Upper lobe of left lung (tissue), 6 donors: Measurements from ENCODE around the gene PHACTR1. TPM values are rescaled to one million over a fixed set of nuclear protein-coding genes. Genes with fewer than 3 reads are reported as not detected.
A peak's percentile ranks its signal among the peaks of the same experiment; 100 is the strongest.

Experiments
- ATAC-seq, 2 donors: fragments of 200-7000 bp; cut with Tn5 transposase; one replicate each; pipeline ENCODE4 v1.9.1; 2022; ENCODE audit warnings: mild to moderate bottlenecking in 2 of 2, moderate library complexity in 2 of 2; ENCODE audit not compliant: low FRiP score in 2 of 2
- DNase-seq, 2 donors: peaks; one replicate each; pipeline ENCODE4 v3.0.0-alpha.2; 2019 to 2020
- H3K27ac ChIP-seq, 4 donors: fragments of 200-600 bp; sonication (generic); one replicate each; pipeline ENCODE4 v1.5.1; 2016 to 2019
- H3K27me3 ChIP-seq, 4 donors: fragments of 200-600 bp; sonication (generic); one replicate each; pipeline ENCODE4 v1.5.1; 2017 to 2019
- H3K36me3 ChIP-seq, 4 donors: fragments of 200-600 bp; sonication (generic); one replicate each; pipeline ENCODE4 v1.5.1; 2016 to 2019
- H3K4me1 ChIP-seq, 4 donors: fragments of 200-600 bp; sonication (generic); one replicate each; pipeline ENCODE4 v1.5.1; 2018 to 2019
- H3K4me3 ChIP-seq, 4 donors: fragments of 200-600 bp; sonication (generic); one replicate each; pipeline ENCODE4 v1.5.1; 2017 to 2019; ENCODE audit warnings: mild to moderate bottlenecking in 2 of 4, moderate library complexity in 1 of 4
- H3K9me3 ChIP-seq, 4 donors: fragments of 200-600 bp; sonication (generic); one replicate each; pipeline ENCODE4 v1.5.1; 2018 to 2019
- EP300 ChIP-seq, 4 donors: sonication (generic); formaldehyde crosslinking; IDR thresholded peaks; one replicate each; pipeline ENCODE4 v1.5.1; 2017; ENCODE audit warnings: antibody characterized with exemption in 4 of 4, control low read depth in 2 of 4
- POLR2A ChIP-seq, 4 donors: fragments of 450-650 bp; IDR thresholded peaks; one replicate each; pipeline ENCODE4 v1.5.1; 2016 to 2017; ENCODE audit warnings: antibody characterized with exemption in 4 of 4, mild to moderate bottlenecking in 2 of 4
- POLR2AphosphoS5 ChIP-seq, 2 donors: sonication (generic); formaldehyde crosslinking; IDR thresholded peaks; one replicate each; pipeline ENCODE4 v1.5.1; 2017; ENCODE audit warnings: antibody characterized with exemption in 2 of 2
- WGBS, 2 donors: methylation state at CpG; one replicate each; pipeline ENCODE4 v1.1.5; 2017 to 2018; 5-methylcytosine and 5-hydroxymethylcytosine counted together
- total RNA-seq, 6 donors: library from RNA; depleted of rRNA in 4 of 6; stranded (reverse); fragments of >200 nt in 4 of 6; gene quantifications; one replicate each; pipeline versions ENCODE4 v1.1.0 to v1.2.1, GENCODE V29; 2016 to 2021
- TF ChIP-seq, protein P1 (sequence below), 6 experiments: fragments of 450-650 bp in 4 of 6; fragments of 200-600 bp in 2 of 6; sonication (generic) in 2 of 6; IDR thresholded peaks; one replicate each; pipeline ENCODE4 v1.5.1; 2016 to 2019; ENCODE audit warnings: antibody characterized with exemption in 6 of 6
- donor health status: DM: no; HTN: no; CAD: no; lungs with moderate emphysema.
- donor health status: DM: no; HTN: yes; CAD: no; lungs with severe emphysema.

The PHACTR1 gene
- total RNA-seq, 6 donors from 2014 or later = 63.2 to 121 (median 90.9) TPM

DNA sequence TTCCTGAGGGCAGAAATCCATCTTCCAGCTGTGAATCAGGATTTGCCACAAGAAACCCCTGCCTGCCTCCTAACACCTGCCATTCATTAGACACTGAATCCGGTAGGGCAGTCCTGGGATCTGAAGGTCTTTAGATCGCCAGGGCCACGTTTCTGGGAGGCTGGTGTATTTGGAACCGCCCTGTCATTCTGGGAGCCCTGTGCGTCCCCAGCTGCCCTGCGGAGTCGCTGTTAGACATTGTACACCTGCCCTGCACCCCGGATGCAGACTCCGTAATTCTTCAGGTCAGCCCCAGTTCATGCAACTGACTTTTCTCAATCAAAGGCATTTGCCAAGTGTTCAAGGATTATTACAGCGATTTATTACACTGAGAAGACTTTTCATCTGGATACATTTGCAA is 418.6 kb downstream of the PHACTR1 start:
- Histone ChIP-seq H3K9me3 (no peaks in the 10 kb centered on the region), H3K27ac (no peak overlapping the region), H3K36me3 (no peaks in the 10 kb centered on the region), H3K4me3 (no peak overlapping the region), H3K4me1 (peaks cover 0 to 4% (median 0%) of the 10 kb centered on the region in 4 donors), H3K27me3 (no peaks in the 10 kb centered on the region)
- 93 to 95% methylated on average over 8 to 10 of the region's 10 CpGs for WGBS, 2 donors
- no peak for ATAC-seq
- TF ChIP-seq EP300 (IDR thresholded peaks at IDR 0.05) (no peak), POLR2A (IDR thresholded peaks at IDR 0.05) (no peak)
- peak in 1 of 2 donors; percentile 8 for DNase-seq

DNA sequence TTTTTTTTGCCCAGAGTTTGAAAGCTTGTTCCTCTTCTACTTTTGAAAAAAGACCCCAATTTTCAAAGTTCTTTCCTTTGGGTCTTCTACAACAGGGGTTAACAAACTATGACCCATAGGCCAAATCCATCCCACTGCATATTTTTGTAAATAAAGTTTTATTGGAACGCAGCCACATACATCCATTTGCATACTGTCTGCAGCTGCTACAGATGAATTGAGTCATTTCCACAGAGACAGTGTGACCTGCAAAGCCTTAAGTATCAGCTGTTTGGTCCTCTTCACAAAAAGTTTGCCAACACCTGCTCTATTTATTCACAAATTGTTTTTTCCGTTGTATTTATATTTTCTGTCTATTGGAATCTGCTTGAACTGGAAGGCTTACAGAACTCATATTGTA is 422.6 kb downstream of the PHACTR1 start:
- Histone ChIP-seq H3K4me1 (peaks cover 0 to under 1% (median 0%) of the 10 kb centered on the region in 4 donors), H3K27me3 (no peaks in the 10 kb centered on the region), H3K9me3 (no peaks in the 10 kb centered on the region), H3K36me3 (no peaks in the 10 kb centered on the region), H3K4me3 (no peak overlapping the region), H3K27ac (no peak overlapping the region)
- no peak for ATAC-seq
- no peak for TF ChIP-seq POLR2A (IDR thresholded peaks at IDR 0.05)
- TF ChIP-seq, protein P1, sequence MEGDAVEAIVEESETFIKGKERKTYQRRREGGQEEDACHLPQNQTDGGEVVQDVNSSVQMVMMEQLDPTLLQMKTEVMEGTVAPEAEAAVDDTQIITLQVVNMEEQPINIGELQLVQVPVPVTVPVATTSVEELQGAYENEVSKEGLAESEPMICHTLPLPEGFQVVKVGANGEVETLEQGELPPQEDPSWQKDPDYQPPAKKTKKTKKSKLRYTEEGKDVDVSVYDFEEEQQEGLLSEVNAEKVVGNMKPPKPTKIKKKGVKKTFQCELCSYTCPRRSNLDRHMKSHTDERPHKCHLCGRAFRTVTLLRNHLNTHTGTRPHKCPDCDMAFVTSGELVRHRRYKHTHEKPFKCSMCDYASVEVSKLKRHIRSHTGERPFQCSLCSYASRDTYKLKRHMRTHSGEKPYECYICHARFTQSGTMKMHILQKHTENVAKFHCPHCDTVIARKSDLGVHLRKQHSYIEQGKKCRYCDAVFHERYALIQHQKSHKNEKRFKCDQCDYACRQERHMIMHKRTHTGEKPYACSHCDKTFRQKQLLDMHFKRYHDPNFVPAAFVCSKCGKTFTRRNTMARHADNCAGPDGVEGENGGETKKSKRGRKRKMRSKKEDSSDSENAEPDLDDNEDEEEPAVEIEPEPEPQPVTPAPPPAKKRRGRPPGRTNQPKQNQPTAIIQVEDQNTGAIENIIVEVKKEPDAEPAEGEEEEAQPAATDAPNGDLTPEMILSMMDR (IDR thresholded peaks at IDR 0.05) = no peak
- TF ChIP-seq POLR2AphosphoS5 (IDR thresholded peaks at IDR 0.05) = no peak
- TF ChIP-seq EP300 (IDR thresholded peaks at IDR 0.05) = no peak
- DNase-seq = no peak
- 94 to 98% methylated on average over 2 of the region's 2 CpGs for WGBS, 2 donors

DNA sequence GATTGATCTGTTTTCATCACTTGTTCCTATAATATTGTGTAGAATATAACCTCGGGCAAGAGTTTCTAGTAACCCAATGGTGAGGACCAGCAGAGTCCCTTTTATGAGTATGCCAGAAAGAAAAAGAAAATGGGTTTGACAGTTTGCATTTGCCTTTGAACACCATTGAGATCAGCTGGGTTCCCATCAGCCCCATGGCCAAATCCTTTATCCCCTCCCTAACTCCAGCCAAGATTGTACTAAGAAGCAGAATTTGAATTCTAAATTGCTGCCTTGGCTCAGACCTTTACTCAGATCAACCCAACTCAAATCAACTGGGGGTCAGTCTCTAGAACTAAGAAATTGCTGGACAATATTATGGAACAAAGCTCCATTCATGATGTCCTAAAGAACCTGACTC is 424.4 kb downstream of the PHACTR1 start:
- Histone ChIP-seq H3K27me3 (no peaks in the 10 kb centered on the region), H3K4me1 (no peaks in the 10 kb centered on the region), H3K36me3 (no peaks in the 10 kb centered on the region), H3K4me3 (no peak overlapping the region), H3K9me3 (no peaks in the 10 kb centered on the region), H3K27ac (no peak overlapping the region)
- TF ChIP-seq EP300 (IDR thresholded peaks at IDR 0.05) (no peak), POLR2A (IDR thresholded peaks at IDR 0.05) (no peak), POLR2AphosphoS5 (IDR thresholded peaks at IDR 0.05) (no peak)
- TF ChIP-seq, protein P1 (IDR thresholded peaks at IDR 0.05) = no peak
- DNase-seq (no peak), ATAC-seq (no peak)
- 81 to 87% methylated on average over 1 of the region's 1 CpG for WGBS, 2 donors

DNA sequence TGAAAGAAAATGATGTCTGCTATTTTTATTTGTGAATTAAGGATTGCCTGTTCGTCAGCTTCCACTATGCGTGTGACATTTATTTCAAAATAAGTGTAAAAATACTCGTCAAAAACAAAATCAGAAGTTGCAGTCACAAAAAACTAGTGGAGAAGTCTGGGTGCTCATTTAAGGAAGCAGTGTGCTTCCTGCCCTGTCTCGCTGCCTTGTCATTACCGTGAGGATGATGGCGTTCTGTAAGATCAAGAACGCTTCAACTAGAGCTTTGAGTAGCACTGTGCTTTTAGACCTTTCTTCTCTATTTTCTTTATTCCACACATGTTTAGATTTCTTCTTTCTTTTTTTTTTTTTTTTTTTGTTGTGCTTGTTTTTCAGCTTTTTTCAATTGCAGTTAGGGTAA is 424.8 kb downstream of the PHACTR1 start:
- Histone ChIP-seq H3K4me1 (no peaks in the 10 kb centered on the region), H3K9me3 (no peaks in the 10 kb centered on the region), H3K27me3 (no peaks in the 10 kb centered on the region), H3K36me3 (no peaks in the 10 kb centered on the region), H3K27ac (no peak overlapping the region), H3K4me3 (no peak overlapping the region)
- TF ChIP-seq, protein P1 (IDR thresholded peaks at IDR 0.05) = no peak
- TF ChIP-seq POLR2A (IDR thresholded peaks at IDR 0.05) = no peak
- no peak for TF ChIP-seq EP300 (IDR thresholded peaks at IDR 0.05)
- TF ChIP-seq POLR2AphosphoS5 (IDR thresholded peaks at IDR 0.05) = no peak
- ATAC-seq (no peak), DNase-seq (no peak)
- WGBS, 2 donors = 56 to 66% methylated on average over 7 of the region's 7 CpGs

DNA sequence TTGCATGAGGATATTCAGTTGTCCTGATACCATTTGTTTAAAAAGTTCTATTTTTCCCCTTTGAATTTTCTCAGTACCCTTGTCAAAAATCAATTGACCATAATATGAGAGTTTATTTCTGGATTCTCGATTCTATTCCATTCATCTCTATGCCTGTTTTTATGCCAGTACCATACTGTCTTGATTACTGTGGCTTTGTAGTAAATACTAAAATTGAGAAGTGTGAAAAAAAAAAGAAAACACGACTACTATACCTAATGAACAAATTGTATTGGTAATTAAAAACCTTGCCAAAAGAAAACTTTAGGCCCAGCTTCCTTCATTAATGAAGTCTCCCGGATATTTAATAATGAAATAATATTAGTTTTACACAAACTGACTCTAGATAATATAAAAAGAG is 426.0 kb downstream of the PHACTR1 start:
- Histone ChIP-seq H3K36me3 (no peaks in the 10 kb centered on the region), H3K4me1 (peaks cover 0 to 5% (median 0%) of the 10 kb centered on the region in 4 donors), H3K9me3 (no peaks in the 10 kb centered on the region), H3K27me3 (no peaks in the 10 kb centered on the region), H3K4me3 (no peak overlapping the region), H3K27ac (no peak overlapping the region)
- DNase-seq (no peak), ATAC-seq (no peak)
- TF ChIP-seq POLR2AphosphoS5 (IDR thresholded peaks at IDR 0.05) (no peak), EP300 (IDR thresholded peaks at IDR 0.05) (no peak), POLR2A (IDR thresholded peaks at IDR 0.05) (no peak)
- TF ChIP-seq, protein P1 (IDR thresholded peaks at IDR 0.05) = no peak
- WGBS, 2 donors = 95% methylated on average over 3 of the region's 3 CpGs
